Small intestine (tissue), 7 donors: ENCODE measurements around the gene CHIT1. TPM values are rescaled to one million over a fixed set of nuclear protein-coding genes. Genes with fewer than 3 reads are reported as not detected.

Experiments
- DNase-seq, 2 donors: peaks; one replicate each; pipeline versions ENCODE4 v3.0.0 to v3.0.0-alpha.2; 2013
- FAIRE-seq: peaks from 2 replicates; lab custom pipeline; 2012; peaks lifted over from hg19 to GRCh38; lab: Jason Lieb, UNC
- H3K27ac ChIP-seq, 3 donors: one replicate each; pipeline ENCODE4 v1.5.1; 2013; ENCODE audit warnings: low read length in 2 of 3, mild to moderate bottlenecking in 2 of 3, control low read depth in 1 of 3, inconsistent platforms in 1 of 3, low read depth in 1 of 3, moderate library complexity in 1 of 3
- H3K27me3 ChIP-seq, 3 donors: one replicate each; pipeline ENCODE4 v1.6.1; 2013; ENCODE audit warnings: low read length in 3 of 3, inconsistent platforms in 1 of 3; ENCODE audit not compliant: control insufficient read depth in 3 of 3, insufficient read depth in 3 of 3
- H3K36me3 ChIP-seq, 3 donors: one replicate each; pipeline ENCODE4 v1.6.1; 2013; ENCODE audit warnings: low read length in 3 of 3, inconsistent platforms in 1 of 3, low read depth in 1 of 3, mild to moderate bottlenecking in 1 of 3, moderate library complexity in 1 of 3; ENCODE audit not compliant: control insufficient read depth in 3 of 3, insufficient read depth in 2 of 3
- H3K4me1 ChIP-seq, 3 donors: one replicate each; pipeline ENCODE4 v1.6.1; 2013; ENCODE audit warnings: low read length in 2 of 3, inconsistent platforms in 1 of 3, low read depth in 1 of 3, mild to moderate bottlenecking in 1 of 3, moderate library complexity in 1 of 3; ENCODE audit not compliant: control insufficient read depth in 3 of 3, insufficient read depth in 2 of 3
- H3K4me3 ChIP-seq, 3 donors: one replicate each; pipeline ENCODE4 v1.5.1; 2013; ENCODE audit warnings: low read length in 3 of 3, control low read depth in 1 of 3, inconsistent platforms in 1 of 3, low read depth in 1 of 3, mild to moderate bottlenecking in 1 of 3, moderate library complexity in 1 of 3
- H3K9me3 ChIP-seq, 2 donors: one replicate each; pipeline ENCODE4 v1.6.1; 2013; ENCODE audit warnings: low read depth in 1 of 2, low read length in 1 of 2; ENCODE audit not compliant: control insufficient read depth in 2 of 2, insufficient read depth in 1 of 2
- WGBS, 3 donors: extraction: QIAGEN DNeasy Blood & Tissue Kit; methylation state at CpG; one replicate each; pipeline ENCODE4 v1.1.7; 2013; 5-methylcytosine and 5-hydroxymethylcytosine counted together
- polyA plus RNA-seq, 4 donors: library from polyadenylated mRNA; stranded (reverse) in 3 of 4; unstranded in 1 of 4; fragments of 200-250 nt in 3 of 4; fragments of 120-200 nt in 1 of 4; gene quantifications; one replicate each; pipeline versions ENCODE4 v1.2.1 to v1.2.3, GENCODE V29; 2013
- donor health status: healthy with polysubstance abuse.
- donor health status: control.
- donor health status: control.
- donor health status: Bipolar disorder and iron deficiency.
- donor health status: healthy.

CHIT1 gene
- polyA plus RNA-seq, 4 donors = 0.07 to 0.43 TPM; not detected in 2

- Histone ChIP-seq H3K9me3 (no peaks in the 10 kb centered on the region), H3K36me3 (no peaks in the 10 kb centered on the region), H3K27ac (no peak within 1 kb of the TSS), H3K4me3 (no peak within 1 kb of the TSS), H3K27me3 (peaks cover 0 to 10% (median 0%) of the 10 kb centered on the region in 3 donors), H3K4me1 (no peaks in the 10 kb centered on the region)
- FAIRE-seq (no peak), DNase-seq (no peak)
- 28 to 45% (median 35%) methylated on average over 14 of the region's 14 CpGs for WGBS, 3 donors
Measured at GRCh38 chr1:203186446-203187303, 42.8 kb downstream of the CHIT1 start, which contains the start of gene CHI3L1. Gene CHI3L1, minus strand, starts transcription at chr1:203186704. Its CDS starts 81 bp downstream, at chr1:203186623.

GRCh38 chr1:203186091-203186445 lies 43.4 kb downstream of the CHIT1 start:
- Histone ChIP-seq H3K27ac (no peak overlapping the region), H3K4me1 (no peaks in the 10 kb centered on the region), H3K36me3 (no peaks in the 10 kb centered on the region), H3K9me3 (no peaks in the 10 kb centered on the region), H3K27me3 (peaks cover 0 to 10% (median 0%) of the 10 kb centered on the region in 3 donors), H3K4me3 (no peak overlapping the region)
- 35 to 75% (median 45%) methylated on average over 5 of the region's 5 CpGs for WGBS, 3 donors
- DNase-seq (no peak), FAIRE-seq (no peak)

GRCh38 chr1:203185585-203185984 lies 43.9 kb downstream of the CHIT1 start:
- Histone ChIP-seq H3K27me3 (peaks cover 0 to 10% (median 0%) of the 10 kb centered on the region in 3 donors), H3K27ac (no peak overlapping the region), H3K9me3 (no peaks in the 10 kb centered on the region), H3K4me1 (no peaks in the 10 kb centered on the region), H3K36me3 (no peaks in the 10 kb centered on the region), H3K4me3 (no peak overlapping the region)
- no peak for DNase-seq
- FAIRE-seq = no peak
- 85 to 95% (median 92%) methylated on average over 4 of the region's 4 CpGs for WGBS, 3 donors

- 83 to 90% (median 84%) methylated on average over 10 of the region's 10 CpGs for WGBS, 3 donors
- no peak overlapping the region for H3K27ac ChIP-seq
- no peak for DNase-seq
Measured at GRCh38 chr1:203185061-203185461, 44.4 kb downstream of the CHIT1 start.

GRCh38 chr1:203184467-203184866 lies 45.0 kb downstream of the CHIT1 start:
- FAIRE-seq = no peak
- 79 to 99% (median 89%) methylated on average over 4 of the region's 4 CpGs for WGBS, 3 donors

More at GRCh38 chr1:203185061-203185461, 44.4 kb downstream of the CHIT1 start:
- Histone ChIP-seq H3K4me1 (no peaks in the 10 kb centered on the region), H3K9me3 (no peaks in the 10 kb centered on the region), H3K27me3 (peaks cover 0 to 10% (median 0%) of the 10 kb centered on the region in 3 donors), H3K4me3 (no peak overlapping the region), H3K36me3 (no peaks in the 10 kb centered on the region)
- FAIRE-seq = no peak

GRCh38 chr1:203183828-203184227 lies 45.6 kb downstream of the CHIT1 start:
- DNase-seq (no peak), FAIRE-seq (no peak)
- no peaks in the 10 kb centered on the region for H3K9me3 ChIP-seq
- H3K27me3 ChIP-seq = peaks cover 0 to 4% (median 0%) of the 10 kb centered on the region in 3 donors
- H3K27ac ChIP-seq = no peak overlapping the region
- no peaks in the 10 kb centered on the region for H3K4me1 ChIP-seq
- 83 to 92% (median 84%) methylated on average over 2 of the region's 2 CpGs for WGBS, 3 donors
- no peak overlapping the region for H3K4me3 ChIP-seq
- no peaks in the 10 kb centered on the region for H3K36me3 ChIP-seq

More at GRCh38 chr1:203184467-203184866, 45.0 kb downstream of the CHIT1 start:
- H3K27me3 ChIP-seq = peaks cover 0 to 6% (median 0%) of the 10 kb centered on the region in 3 donors
- no peaks in the 10 kb centered on the region for H3K9me3 ChIP-seq
- H3K4me1 ChIP-seq = no peaks in the 10 kb centered on the region
- H3K4me3 ChIP-seq = no peak overlapping the region
- no peak overlapping the region for H3K27ac ChIP-seq
- no peaks in the 10 kb centered on the region for H3K36me3 ChIP-seq
- DNase-seq = no peak

GRCh38 chr1:203182387-203182953 lies 47.0 kb downstream of the CHIT1 start:
- no peaks in the 10 kb centered on the region for H3K9me3 ChIP-seq
- H3K27ac ChIP-seq = no peak overlapping the region
- H3K4me3 ChIP-seq = no peak overlapping the region
- WGBS, 3 donors = 90 to 95% (median 92%) methylated on average over 7 of the region's 7 CpGs
- FAIRE-seq (no peak), DNase-seq (no peak)
- H3K27me3 ChIP-seq = no peaks in the 10 kb centered on the region
- H3K36me3 ChIP-seq = no peaks in the 10 kb centered on the region
- H3K4me1 ChIP-seq = no peaks in the 10 kb centered on the region

GRCh38 chr1:203181586-203182386 lies 47.7 kb downstream of the CHIT1 start:
- DNase-seq (no peak), FAIRE-seq (no peak)
- Histone ChIP-seq H3K4me1 (no peaks in the 10 kb centered on the region), H3K27me3 (no peaks in the 10 kb centered on the region), H3K36me3 (no peaks in the 10 kb centered on the region), H3K4me3 (no peak overlapping the region), H3K9me3 (no peaks in the 10 kb centered on the region), H3K27ac (no peak overlapping the region)
- WGBS, 3 donors = 62 to 78% (median 71%) methylated on average over 10 of the region's 10 CpGs
